Hematopoietic multipotent progenitor cell treated with erythropoietin and hydrocortisone succinate and interleukin-3 and kit ligand, for 6 days (in vitro differentiated cells): ENCODE measurements around the gene CFC1B.
"Not testable (repeated sequence)": the region's sequence is repeated elsewhere in the genome, so short reads cannot be mapped to it uniquely, and the experiment has no call there.

ENCODE experiments used
- DNase-seq: peaks from one replicate; pipeline ENCODE4 v3.0.0-alpha.2; 2015

CFC1B gene

DNA sequence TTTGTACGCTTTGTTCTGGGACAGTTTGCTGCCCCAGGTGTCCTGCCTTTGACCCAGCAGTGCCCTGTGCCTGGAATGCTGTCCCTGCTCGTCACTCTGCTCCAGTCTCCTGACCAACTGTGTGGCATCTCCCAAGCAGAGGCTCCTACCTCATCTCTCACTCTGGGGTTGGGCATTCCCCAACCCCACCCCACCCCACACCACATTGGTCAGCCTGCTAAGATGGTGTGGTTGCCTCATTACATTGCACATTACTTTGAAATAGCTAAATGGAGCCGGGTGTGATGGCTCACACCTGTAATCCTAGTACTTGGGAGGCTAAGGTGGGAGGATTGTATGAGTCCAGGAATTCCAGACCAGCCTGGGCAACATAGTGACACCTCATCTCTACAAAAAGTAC, 50.9 kb downstream of the CFC1B start:
- not testable (repeated sequence) for DNase-seq

DNA sequence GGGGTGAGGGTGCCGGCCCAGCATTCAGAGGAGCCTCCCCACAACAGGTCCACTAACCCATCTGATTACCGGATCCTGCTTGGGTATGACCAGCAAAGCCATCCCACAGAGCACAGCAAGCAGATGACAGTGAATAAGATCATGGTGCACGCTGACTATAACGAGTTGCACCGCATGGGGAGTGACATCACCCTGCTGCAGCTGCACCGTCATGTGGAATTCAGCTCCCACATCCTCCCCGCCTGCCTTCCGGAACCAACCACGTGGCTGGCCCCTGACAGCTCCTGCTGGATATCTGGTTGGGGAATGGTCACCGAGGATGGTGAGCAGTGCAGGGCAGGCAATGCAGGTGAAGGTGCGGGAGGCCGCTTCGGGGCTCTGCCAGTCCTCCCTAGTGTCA, 53.2 kb downstream of the CFC1B start:
- not testable (repeated sequence) for DNase-seq

DNA sequence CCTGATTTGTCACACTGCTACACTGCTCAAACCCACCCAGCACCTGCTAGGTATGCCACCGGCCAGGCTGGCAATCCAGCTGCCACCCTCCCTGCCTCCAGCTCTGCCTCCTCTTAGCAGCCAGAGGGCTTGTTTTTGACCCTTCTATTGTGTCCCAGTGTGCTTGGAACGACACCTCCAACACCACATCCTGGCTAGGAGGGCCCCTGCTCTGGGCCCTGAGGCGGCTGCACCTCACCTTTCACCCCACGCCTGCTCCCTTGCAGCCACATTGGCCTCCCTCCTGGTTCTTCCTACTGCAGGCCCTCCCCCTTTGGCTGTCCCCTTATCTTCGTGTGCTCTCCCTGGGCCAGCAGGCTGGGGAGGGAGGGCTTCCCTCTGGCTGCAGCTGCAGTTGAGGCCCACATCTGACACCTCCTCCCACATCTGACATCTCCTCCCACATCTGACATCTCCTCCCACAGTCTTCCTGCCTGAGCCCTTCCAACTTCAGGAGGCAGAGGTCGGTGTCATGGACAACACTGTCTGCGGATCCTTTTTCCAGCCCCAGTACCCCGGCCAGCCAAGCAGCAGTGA, 55.3 kb downstream of the CFC1B start:
- not testable (repeated sequence) for DNase-seq

DNA sequence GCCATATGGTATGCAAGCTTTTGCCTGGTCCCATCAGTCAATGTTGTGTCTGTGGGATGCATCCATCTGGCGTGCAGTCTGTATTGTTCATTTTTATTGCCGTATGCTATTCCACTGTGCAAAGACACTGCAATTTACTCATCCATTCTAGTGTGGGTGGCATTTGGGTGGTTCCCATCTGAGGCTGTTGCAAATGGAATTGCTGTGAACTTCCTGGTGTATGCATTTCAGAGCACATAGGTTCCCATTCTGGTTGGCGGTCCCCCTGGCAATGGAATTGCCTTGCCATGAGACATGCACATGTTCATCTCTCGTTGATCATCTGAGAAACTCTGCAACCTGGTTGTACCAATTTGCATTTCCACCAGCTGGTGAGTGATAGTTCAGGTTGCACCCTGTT, 56.5 kb downstream of the CFC1B start:
- not testable (repeated sequence) for DNase-seq
